GM21360 (cell line): ENCODE measurements around the gene ZNF710.
A peak's percentile ranks its signal among the peaks of the same experiment; 100 is the strongest.

ENCODE experiments used
- ATAC-seq: cut with Tn5 transposase; IDR thresholded peaks from one replicate; pipeline ENCODE4 v1.9.1; 2021; ENCODE audit warnings: mild to moderate bottlenecking, moderate library complexity; ENCODE audit not compliant: unreplicated experiment

The ZNF710 gene

GRCh38 chr15:90018216-90018831 is 17.2 kb downstream of the ZNF710 start:
- ATAC-seq: no peak

- no peak for ATAC-seq
Observed at GRCh38 chr15:90019611-90020010, 18.5 kb downstream of the ZNF710 start.

GRCh38 chr15:90020021-90020735 is 19.1 kb downstream of the ZNF710 start:
- no peak for ATAC-seq

- ATAC-seq: no peak
Observed at GRCh38 chr15:90020936-90021507, 19.9 kb downstream of the ZNF710 start.

GRCh38 chr15:90022345-90022744 is 21.2 kb downstream of the ZNF710 start:
- ATAC-seq: no peak

GRCh38 chr15:90022905-90023700 is 22.0 kb downstream of the ZNF710 start:
- no peak for ATAC-seq

GRCh38 chr15:90024406-90024805 is 23.3 kb downstream of the ZNF710 start:
- no peak for ATAC-seq

GRCh38 chr15:90025489-90026033 is 24.4 kb downstream of the ZNF710 start:
- no peak for ATAC-seq

- no peak for ATAC-seq
Observed at GRCh38 chr15:90028376-90028944, 27.3 kb downstream of the ZNF710 start.

GRCh38 chr15:90029024-90029423 is 27.9 kb downstream of the ZNF710 start:
- ATAC-seq: no peak

- no peak for ATAC-seq
Observed at GRCh38 chr15:90030376-90030775, 29.3 kb downstream of the ZNF710 start.

GRCh38 chr15:90031231-90031791 is 30.2 kb downstream of the ZNF710 start:
- peak; percentile 83 for ATAC-seq

GRCh38 chr15:90033006-90033405 is 31.9 kb downstream of the ZNF710 start:
- ATAC-seq: no peak

- ATAC-seq: no peak
Observed at GRCh38 chr15:90033448-90033847, 32.3 kb downstream of the ZNF710 start.

- no peak for ATAC-seq
Observed at GRCh38 chr15:90035095-90035839, 34.1 kb downstream of the ZNF710 start.

- ATAC-seq: no peak
Observed at GRCh38 chr15:90035840-90036230, 34.7 kb downstream of the ZNF710 start.

GRCh38 chr15:90036343-90036742 is 35.2 kb downstream of the ZNF710 start:
- no peak for ATAC-seq

- ATAC-seq: no peak
Observed at GRCh38 chr15:90036806-90037510, 35.8 kb downstream of the ZNF710 start.

- ATAC-seq: no peak
Observed at GRCh38 chr15:90037511-90037860, 36.4 kb downstream of the ZNF710 start.
